GM13976 (cell line): ENCODE data around the gene GSTCD.
A peak's percentile ranks its signal among the peaks of the same experiment; 100 is the strongest.

Source experiments
- DNase-seq: peaks from one replicate; pipeline ENCODE4 v3.0.0; 2012; ENCODE audit warnings: low spot score
- CTCF ChIP-seq: IDR thresholded peaks from 2 replicates; pipeline ENCODE4 v1.5.1; 2012; ENCODE audit warnings: borderline replicate concordance, mild to moderate bottlenecking; ENCODE audit not compliant: insufficient read depth; ENCODE audit errors: extremely low read depth, missing control alignments, control extremely low read depth
- in situ Hi-C: fragments of 300-500 bp; cut with MboI; formaldehyde crosslinking; loops from one replicate; pipeline ENCODE4 v1.12.0; 2022; ENCODE audit warnings: low sequenced_read_pairs, mixed read lengths, inconsistent platforms; ENCODE audit not compliant: unreplicated experiment

Gene GSTCD

DNA sequence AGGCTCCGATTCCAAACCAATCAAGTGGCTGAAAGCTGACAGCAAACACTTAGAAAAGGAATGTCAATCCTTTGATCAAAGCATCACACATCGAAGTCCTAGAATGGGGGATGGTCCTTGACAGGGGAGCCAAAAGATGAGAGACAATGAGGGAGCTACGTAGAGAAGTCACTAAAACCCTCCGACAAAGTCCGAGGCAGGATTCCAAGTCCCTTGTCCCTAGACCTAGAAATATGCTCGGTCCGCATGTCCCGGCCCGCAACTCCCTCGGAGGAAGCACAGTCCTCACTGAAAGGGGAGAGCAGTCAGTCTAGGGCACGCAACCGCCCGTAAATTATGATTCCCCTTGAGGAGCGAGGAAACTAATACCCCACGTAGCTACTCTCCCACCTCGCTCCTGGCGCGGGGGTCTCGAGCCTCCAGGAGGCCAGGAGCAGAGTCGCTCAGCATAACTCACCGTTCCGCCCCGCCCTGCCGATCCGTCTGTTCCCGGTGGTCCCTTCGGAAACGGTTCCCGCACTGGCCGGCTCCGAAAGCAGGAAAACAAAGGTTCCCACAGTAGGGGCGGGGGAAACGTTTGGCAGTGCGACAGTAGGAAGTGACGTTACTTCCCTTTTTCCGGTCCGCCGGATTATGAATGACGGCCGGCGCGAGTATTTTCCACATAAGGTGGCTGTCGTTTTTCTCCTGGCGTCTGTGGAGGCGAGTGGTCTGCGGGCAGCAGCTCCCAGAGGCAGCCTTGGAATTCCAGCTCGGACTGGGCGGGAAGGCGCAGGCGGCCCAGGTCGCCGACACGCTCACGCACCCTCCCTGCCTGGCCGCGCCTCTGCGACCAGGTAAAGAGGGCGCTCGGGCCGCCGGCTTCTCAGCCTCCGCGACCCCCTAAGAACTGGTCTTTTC lies at the start of gene GSTCD, which contains the start of gene INTS12:
Gene GSTCD, plus strand, starts transcription at position 604 of the 900 bp plus-strand sequence. CDS start 8,830 bp downstream, outside the sequence.
Gene INTS12, minus strand, starts transcription at position 509 of the 900 bp plus-strand sequence. CDS start 8,684 bp downstream, outside the sequence.
- in situ Hi-C loops: no loop called here
- no peak for TF ChIP-seq CTCF
- DNase-seq: peak; percentile 86

GRCh38 chr4:105659190-105659589 lies 49.4 kb upstream of the GSTCD start:
- in situ Hi-C loops: no loop called here
- no peak for TF ChIP-seq CTCF
- no peak for DNase-seq

DNA sequence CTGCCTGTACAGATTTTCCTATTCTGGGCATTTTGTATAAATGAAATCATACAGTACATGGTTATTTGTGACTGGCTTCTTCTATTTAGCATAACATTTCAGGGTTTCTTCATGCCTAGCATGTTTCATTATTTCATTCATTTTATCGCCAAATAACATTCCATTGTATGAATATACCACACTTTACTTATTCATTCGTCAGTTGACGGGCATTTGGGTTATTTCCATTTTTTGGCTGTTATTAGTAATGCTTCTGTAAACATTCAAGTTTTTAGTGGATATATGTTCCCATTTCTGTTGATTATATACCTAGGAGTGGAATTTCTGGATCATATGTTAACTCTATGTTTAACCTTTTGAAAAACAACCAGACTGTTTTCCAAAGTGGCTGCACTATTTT lies 47.6 kb upstream of the GSTCD start:
- no peak for TF ChIP-seq CTCF
- in situ Hi-C loops: no loop called here
- no peak for DNase-seq

DNA sequence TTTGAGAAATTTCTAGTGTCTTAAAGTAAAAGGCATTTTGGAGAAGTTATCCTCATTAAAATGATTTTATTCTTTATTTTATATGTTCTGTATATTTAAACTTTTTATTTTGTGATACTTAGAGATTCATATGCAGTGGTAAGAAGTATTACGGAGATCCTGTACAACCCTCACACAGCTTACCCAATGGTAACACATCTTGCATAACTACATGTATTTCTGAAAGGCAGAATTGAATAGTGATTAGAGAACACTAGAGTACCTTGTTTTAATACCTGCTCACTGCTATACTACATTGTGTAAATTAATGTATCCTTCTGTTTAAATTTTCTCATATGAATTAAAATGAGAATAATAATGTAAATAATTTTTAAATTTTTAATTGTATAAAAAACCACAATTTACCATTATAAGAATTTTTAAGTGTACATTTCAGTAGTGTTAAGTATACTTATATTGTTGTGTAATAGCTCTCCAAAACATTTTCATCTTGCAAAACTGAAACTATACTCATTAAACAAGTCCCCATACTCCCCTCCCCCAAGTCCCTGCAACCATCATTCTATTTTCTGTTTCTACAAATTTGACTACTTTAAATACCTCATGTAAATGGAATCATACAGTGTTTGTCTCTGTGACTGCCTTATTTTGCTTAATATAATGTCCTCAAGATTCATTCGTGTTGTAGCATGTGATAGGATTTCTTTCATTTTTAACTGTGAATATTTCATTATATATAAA lies 45.5 kb upstream of the GSTCD start:
- in situ Hi-C loops: no loop called here
- DNase-seq: no peak
- no peak for TF ChIP-seq CTCF

- DNase-seq: peak; percentile 32
- in situ Hi-C loops: no loop called here
- TF ChIP-seq CTCF: peak; percentile 8
These were observed 41.9 kb upstream of the GSTCD start for GRCh38 chr4:105666693-105667092.

DNA sequence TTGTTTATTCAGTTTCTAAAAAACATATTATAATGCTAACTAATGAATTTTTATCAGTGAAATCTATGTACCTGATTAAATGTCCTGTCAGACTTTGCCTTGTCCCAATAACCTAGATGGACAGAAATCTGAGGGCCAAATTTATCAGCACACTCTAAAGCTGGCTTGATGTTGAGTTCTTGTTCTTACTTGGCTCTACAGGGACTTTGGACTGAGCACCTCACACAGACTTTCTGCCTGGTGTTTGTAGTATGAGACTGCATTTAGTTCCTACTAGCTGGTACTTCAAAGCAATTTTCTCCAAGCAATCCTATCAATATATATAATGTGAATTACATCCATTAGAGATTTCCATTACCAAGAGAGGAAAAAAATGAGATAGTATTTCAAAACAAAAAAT lies 37.9 kb upstream of the GSTCD start:
- no peak for DNase-seq
- in situ Hi-C loops: no loop called here
- TF ChIP-seq CTCF: no peak
